Pancreas (tissue), 10 donors: ENCODE data around the gene JAKMIP1. TPM values are rescaled to one million over a fixed set of nuclear protein-coding genes. Genes with fewer than 3 reads are reported as not detected.

Source experiments
- ATAC-seq, 4 donors: fragments of 200-7000 bp; cut with Tn5 transposase; one replicate each; pipeline versions ENCODE4 v1.8.0 to v1.9.1; 2020; ENCODE audit warnings: mild to moderate bottlenecking in 4 of 4, moderate library complexity in 4 of 4
- DNase-seq, 6 donors: peaks; one replicate each; pipeline ENCODE4 v3.0.0-alpha.2; 2020
- FAIRE-seq: peaks from 2 replicates; lab custom pipeline; 2012; peaks lifted over from hg19 to GRCh38; lab: Jason Lieb, UNC
- H3K27ac ChIP-seq, 4 donors: fragments of 200-600 bp; sonication (generic); 1 replicate in 3 of 4; 2 replicates in 1 of 4; pipeline versions ENCODE4 v1.5.0 to v1.8.0; 2020
- H3K27me3 ChIP-seq, 4 donors: fragments of 200-600 bp; one replicate each; pipeline ENCODE4 v1.8.0; 2021
- H3K36me3 ChIP-seq, 3 donors: fragments of 200-600 bp; sonication (generic) in 1 of 3; one replicate each; pipeline versions ENCODE4 v1.5.0 to v1.8.0; 2020 to 2021
- H3K4me1 ChIP-seq, 3 donors: fragments of 200-600 bp; one replicate each; pipeline ENCODE4 v1.8.0; 2021
- H3K4me3 ChIP-seq, 4 donors: fragments of 200-600 bp; sonication (generic) in 2 of 4; one replicate each; pipeline versions ENCODE4 v1.5.0 to v1.8.0; 2020 to 2021
- H3K9me3 ChIP-seq, 4 donors: fragments of 200-600 bp; one replicate each; pipeline ENCODE4 v1.8.0; 2021
- CTCF ChIP-seq, 4 donors: fragments of 200-600 bp; sonication (generic) in 3 of 4; IDR thresholded peaks; one replicate each; pipeline versions ENCODE4 v1.5.0 to v1.8.0; 2021; ENCODE audit warnings: antibody characterized with exemption in 4 of 4
- whole genome bisulfite sequencing, 2 donors: extraction: QIAGEN DNeasy Blood & Tissue Kit; methylation state at CpG; one replicate each; pipeline ENCODE4 v1.1.7; 2013; 5-methylcytosine and 5-hydroxymethylcytosine counted together
- intact Hi-C, 3 donors: fragments of 100-400 bp; cut with DNase I; formaldehyde crosslinking; loops; one replicate each; pipeline versions ENCODE4 v1.11.1 to v1.14.2; 2022
- polyA plus RNA-seq, 2 donors: library from polyadenylated mRNA; stranded (reverse); fragments of 200-250 nt; gene quantifications; one replicate each; pipeline ENCODE4 v1.2.3, GENCODE V29; 2013
- total RNA-seq, 6 donors: library from RNA; stranded (reverse); fragmentation: NEBNext Ultra II Directional in 4 of 6; extraction: Animal tissue kit (Norgen Biotek cat#: 25700) in 4 of 6; gene quantifications; one replicate each; pipeline versions ENCODE4 v1.2.1 to v1.2.4, GENCODE V29; 2021 to 2023
- donor health status: healthy with polysubstance abuse.
- donor health status: DM: no; HTN: no; CAD: no; lungs with moderate emphysema.
- donor health status: DM: no; HTN: no; CAD: no.
- donor health status: control.
- donor health status: control.
- donor health status: Bipolar disorder and iron deficiency.
- donor health status: DM: yes; HTN: yes; CAD: no.
- donor health status: DM: no; HTN: no; CAD: no.
- donor health status: DM: no; HTN: no; CAD: no.
- donor health status: DM: yes; HTN: yes; CAD: no.

The JAKMIP1 gene
- total and polyA plus RNA-seq, 8 donors: 0.16 to 4.3 (median 0.59) TPM

- peaks cover 0 to 9% (median 0%) of the 10 kb centered on the region in 4 donors for H3K27me3 ChIP-seq
- intact Hi-C loops: no loop called here
- no peak overlapping the region for H3K4me3 ChIP-seq
- peak; percentile 89 to 99 (median 96) for ATAC-seq
- H3K4me1 ChIP-seq: no peaks in the 10 kb centered on the region
- no peak for TF ChIP-seq CTCF (IDR thresholded peaks at IDR 0.05)
- no peak overlapping the region for H3K27ac ChIP-seq
- WGBS, 2 donors: 3 to 8% methylated on average over 8 of the region's 8 CpGs
- peak; percentile 58 to 87 (median 72) for DNase-seq
- H3K9me3 ChIP-seq: no peaks in the 10 kb centered on the region
- H3K36me3 ChIP-seq: no peaks in the 10 kb centered on the region
- no peak for FAIRE-seq
These were observed 188.7 kb downstream of the JAKMIP1 start for GRCh38 chr4:6011686-6012085.

GRCh38 chr4:6011271-6011671 is 189.1 kb downstream of the JAKMIP1 start:
- Histone ChIP-seq H3K9me3 (no peaks in the 10 kb centered on the region), H3K4me1 (no peaks in the 10 kb centered on the region), H3K27ac (no peak overlapping the region), H3K36me3 (no peaks in the 10 kb centered on the region), H3K4me3 (no peak overlapping the region), H3K27me3 (peaks cover 0 to 9% (median 0%) of the 10 kb centered on the region in 4 donors)
- intact Hi-C loops: no loop called here
- no peak for FAIRE-seq
- DNase-seq: peak in 1 of 6 donors; percentile 49
- ATAC-seq: no peak
- TF ChIP-seq CTCF (IDR thresholded peaks at IDR 0.05): no peak
- 60 to 63% methylated on average over 11 of the region's 12 CpGs for WGBS, 2 donors

GRCh38 chr4:6010789-6011188 is 189.6 kb downstream of the JAKMIP1 start:
- Histone ChIP-seq H3K27ac (no peak overlapping the region), H3K36me3 (no peaks in the 10 kb centered on the region), H3K4me1 (no peaks in the 10 kb centered on the region), H3K9me3 (no peaks in the 10 kb centered on the region), H3K4me3 (no peak overlapping the region), H3K27me3 (peaks cover 0 to 9% (median 0%) of the 10 kb centered on the region in 4 donors)
- 48 to 72% methylated on average over 3 of the region's 3 CpGs for WGBS, 2 donors
- no peak for ATAC-seq
- TF ChIP-seq CTCF (IDR thresholded peaks at IDR 0.05): no peak
- intact Hi-C loops: no loop called here
- no peak for DNase-seq
- no peak for FAIRE-seq

- Histone ChIP-seq H3K4me3 (no peak overlapping the region), H3K27me3 (peaks cover 0 to 14% (median 0%) of the 10 kb centered on the region in 4 donors), H3K9me3 (no peaks in the 10 kb centered on the region), H3K4me1 (no peaks in the 10 kb centered on the region), H3K27ac (no peak overlapping the region), H3K36me3 (no peaks in the 10 kb centered on the region)
- no peak for DNase-seq
- TF ChIP-seq CTCF (IDR thresholded peaks at IDR 0.05): no peak
- FAIRE-seq: no peak
- WGBS, 2 donors: 30 to 31% methylated on average over 8 of the region's 8 CpGs
- no peak for ATAC-seq
- intact Hi-C loops: loop anchor here in 1 of 3 donors (10.0 kb wide), 1 partner anchor 75 kb away; no protein-coding TSS in a partner anchor
These were observed 190.9 kb downstream of the JAKMIP1 start for GRCh38 chr4:6009452-6009851.

- no peaks in the 10 kb centered on the region for H3K9me3 ChIP-seq
- peaks cover 0 to 14% (median 0%) of the 10 kb centered on the region in 4 donors for H3K27me3 ChIP-seq
- no peak overlapping the region for H3K27ac ChIP-seq
- no peaks in the 10 kb centered on the region for H3K4me1 ChIP-seq
- no peak for FAIRE-seq
- TF ChIP-seq CTCF (IDR thresholded peaks at IDR 0.05): no peak
- intact Hi-C loops: loop anchor here in 1 of 3 donors (10.0 kb wide), 1 partner anchor 76 kb away; no protein-coding TSS in a partner anchor
- WGBS, 2 donors: 47 to 57% methylated on average over 19 of the region's 19 CpGs
- no peak overlapping the region for H3K4me3 ChIP-seq
- peak in 1 of 6 donors; percentile 28 for DNase-seq
- H3K36me3 ChIP-seq: no peaks in the 10 kb centered on the region
- no peak for ATAC-seq
These were observed 191.5 kb downstream of the JAKMIP1 start for GRCh38 chr4:6008766-6009385.
